Common myeloid progenitor, CD34-positive (primary cell): Measurements from ENCODE around the gene KNSTRN.

ENCODE experiments used
- CTCF ChIA-PET: fragments of 350-600 bp; sonication (Branson Sonifier 250); formaldehyde crosslinking; loops from one replicate; lab custom pipeline; 2021; ENCODE audit warnings: antibody characterized with exemption; lab: Charles Lee
- POLR2A ChIA-PET: fragments of 350-600 bp; sonication (Branson Sonifier 250); formaldehyde crosslinking; loops from one replicate; lab custom pipeline; 2021; ENCODE audit warnings: antibody characterized with exemption; lab: Charles Lee
- DNase-seq, 3 donors: peaks; one replicate each; pipeline versions ENCODE4 v3.0.0 to v3.0.0-alpha.2; 2013
- H3K27ac ChIP-seq, 2 experiments: 1 replicate in 1 of 2; 2 replicates in 1 of 2; pipeline ENCODE4 v1.7.0; 2013; ENCODE audit warnings: inconsistent platforms in 2 of 2, low read length in 2 of 2, mild to moderate bottlenecking in 2 of 2, low read depth in 1 of 2, moderate library complexity in 1 of 2; ENCODE audit not compliant: severe bottlenecking in 2 of 2, insufficient read depth in 1 of 2, poor library complexity in 1 of 2
- H3K27me3 ChIP-seq, 5 experiments: replicated peaks in 2 of 5; 1 replicate in 3 of 5; 2 replicates in 2 of 5; pipeline versions ENCODE4 v1.6.1 to v1.7.0; 2013; ENCODE audit warnings: low read length in 4 of 5, mild to moderate bottlenecking in 2 of 5, moderate library complexity in 2 of 5, inconsistent platforms in 1 of 5; ENCODE audit not compliant: insufficient read depth in 5 of 5, control insufficient read depth in 4 of 5
- H3K36me3 ChIP-seq, 4 experiments: 1 replicate in 2 of 4; 2 replicates in 2 of 4; pipeline versions ENCODE4 v1.6.1 to v1.7.0; 2013; ENCODE audit warnings: low read length in 3 of 4, control low read depth in 1 of 4, mild to moderate bottlenecking in 1 of 4; ENCODE audit not compliant: control insufficient read depth in 4 of 4, insufficient read depth in 4 of 4
- H3K4me1 ChIP-seq, 4 experiments: 1 replicate in 3 of 4; 2 replicates in 1 of 4; pipeline versions ENCODE4 v1.6.1 to v1.7.1; 2013; ENCODE audit warnings: low read length in 3 of 4, mild to moderate bottlenecking in 3 of 4, control low read depth in 1 of 4, inconsistent platforms in 1 of 4, moderate library complexity in 1 of 4; ENCODE audit not compliant: control insufficient read depth in 4 of 4, insufficient read depth in 4 of 4; ENCODE audit errors: control extremely low read depth in 1 of 4
- H3K4me3 ChIP-seq, 7 experiments: 1 replicate in 4 of 7; 2 replicates in 3 of 7; pipeline versions ENCODE4 v1.5.1 to v1.7.0; 2013; ENCODE audit warnings: mild to moderate bottlenecking in 7 of 7, low read length in 6 of 7, moderate library complexity in 6 of 7, inconsistent platforms in 2 of 7, low read depth in 2 of 7, control low read depth in 1 of 7; ENCODE audit not compliant: insufficient read depth in 4 of 7, control insufficient read depth in 1 of 7; ENCODE audit errors: extremely low read depth in 1 of 7
- H3K9me3 ChIP-seq, 5 experiments: 1 replicate in 4 of 5; 2 replicates in 1 of 5; pipeline versions ENCODE4 v1.6.1 to v1.7.1; 2013; ENCODE audit warnings: low read length in 4 of 5, mild to moderate bottlenecking in 2 of 5, inconsistent platforms in 1 of 5, low read depth in 1 of 5, moderate library complexity in 1 of 5; ENCODE audit not compliant: control insufficient read depth in 4 of 5, insufficient read depth in 2 of 5; ENCODE audit errors: control extremely low read depth in 1 of 5
- WGBS: methylation state at CpG from one replicate; pipeline ENCODE4 v1.1.5; 2013; ENCODE audit not compliant: insufficient coverage; 5-methylcytosine and 5-hydroxymethylcytosine counted together

The KNSTRN gene

DNA sequence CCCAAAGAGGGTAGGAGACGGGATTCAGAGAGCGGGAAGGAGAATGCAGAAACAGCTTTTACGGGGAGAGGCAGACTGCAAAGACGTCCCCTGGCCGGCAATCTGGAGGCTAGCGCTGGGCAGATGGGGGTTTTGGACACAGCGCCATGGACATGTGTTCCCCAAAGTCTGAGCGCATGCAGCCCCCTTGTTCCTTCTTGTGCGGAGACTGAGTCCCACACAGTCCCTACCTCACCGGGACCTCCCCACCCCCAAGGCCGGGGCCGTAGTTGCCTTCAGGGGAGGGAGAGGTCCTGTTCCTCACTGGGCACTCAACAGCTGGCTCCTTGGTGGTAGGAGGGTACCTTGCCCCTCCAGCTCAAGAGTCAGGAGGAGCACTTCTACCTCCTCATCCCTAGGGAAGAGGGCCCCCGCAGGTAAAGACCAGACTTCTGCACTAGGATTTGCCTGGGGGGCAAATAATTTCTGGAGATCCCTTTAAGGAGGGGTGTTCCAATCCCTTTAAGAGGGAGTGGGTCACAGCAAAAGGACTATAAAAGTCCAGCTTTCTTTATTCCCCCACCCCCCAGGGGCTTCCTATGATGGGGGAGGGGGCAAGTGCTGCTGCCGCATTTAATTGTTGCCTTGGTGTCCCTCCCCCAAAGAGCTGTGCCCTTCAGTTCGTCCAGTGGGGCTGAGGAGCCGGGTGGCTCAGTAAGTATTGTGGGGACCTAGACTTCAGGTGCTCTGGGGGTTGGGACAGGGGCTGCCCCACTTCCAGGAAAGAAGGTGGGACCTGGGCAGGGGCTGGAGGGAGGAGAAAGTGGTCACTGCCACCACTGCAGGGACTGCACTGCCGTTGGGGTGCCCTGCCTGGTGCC is 54.6 kb downstream of the KNSTRN start:
- H3K9me3 ChIP-seq, result no peaks in the 10 kb centered on the region
- ChIA-PET POLR2A (no interaction called here), CTCF (interaction anchor here (0.7 to 1.2 kb wide), 2 partner anchors 22 to 31 kb away, joined by 3 read pairs; partner anchors contain the start of gene IVD)
- H3K27me3 ChIP-seq, result peaks cover 0 to 60% (median 31%) of the 10 kb centered on the region in 5 experiments
- no peak overlapping the region for H3K27ac ChIP-seq
- DNase-seq, result no peak
- peaks cover 0 to 39% (median 38%) of the 10 kb centered on the region in 4 experiments for H3K4me1 ChIP-seq
- peak overlapping the region; percentile 5 to 73 (median 36) for H3K4me3 ChIP-seq
- 21% methylated on average over 11 of the region's 17 CpGs for WGBS
- no peaks in the 10 kb centered on the region for H3K36me3 ChIP-seq

DNA sequence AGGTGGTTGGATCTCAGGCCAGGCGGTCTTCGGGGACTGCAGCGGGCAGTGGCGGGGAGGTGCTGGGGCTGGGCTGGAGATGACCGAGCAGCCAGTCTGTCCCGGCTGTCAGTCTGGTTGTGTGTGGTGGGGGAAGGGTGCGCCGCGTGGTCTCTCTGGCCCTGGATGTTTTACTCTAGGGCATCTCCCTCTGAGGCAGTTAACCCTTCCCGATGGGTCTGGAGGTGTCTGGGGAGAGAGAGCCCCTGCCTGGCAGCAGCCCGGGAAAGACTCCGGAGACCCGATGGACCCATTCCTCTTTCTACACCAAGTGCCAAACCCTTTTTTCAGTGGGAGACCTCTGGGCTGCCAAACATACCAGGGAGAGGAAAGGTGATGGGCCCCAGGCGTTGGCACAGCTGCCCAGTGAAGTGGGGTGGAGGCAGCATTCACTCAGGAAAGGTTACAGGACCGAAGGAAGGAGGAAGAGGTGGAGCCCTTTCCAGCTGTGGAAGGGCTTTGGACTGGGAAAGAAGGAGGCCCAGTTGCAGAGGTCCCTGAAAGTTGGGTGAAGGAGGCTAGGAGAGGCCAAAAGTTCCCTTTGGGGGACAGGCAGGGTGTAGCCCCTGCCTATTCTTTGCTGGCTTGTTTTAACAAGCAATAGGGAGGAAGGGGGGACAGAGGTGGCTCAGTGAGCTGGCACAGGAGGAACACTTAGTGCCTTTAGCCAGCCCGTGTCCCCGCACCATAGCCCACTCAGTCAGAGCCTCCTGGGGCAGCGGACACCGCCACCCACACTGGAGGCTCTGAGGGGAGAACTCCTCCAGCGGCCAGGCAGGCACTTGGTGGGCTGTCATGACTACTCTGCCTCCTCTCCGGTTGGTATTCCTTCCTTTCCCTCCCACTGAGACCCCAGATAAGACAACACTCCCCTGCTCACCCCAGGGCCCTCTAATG is 55.5 kb downstream of the KNSTRN start:
- peaks cover 0 to 48% (median 46%) of the 10 kb centered on the region in 4 experiments for H3K4me1 ChIP-seq
- CTCF ChIA-PET, result interaction anchor here (1.2 kb wide), 1 partner anchor 21 kb away, joined by 3 read pairs; no protein-coding TSS in a partner anchor
- H3K4me3 ChIP-seq, result no peak overlapping the region
- no peaks in the 10 kb centered on the region for H3K36me3 ChIP-seq
- WGBS, result 79% methylated on average over 9 of the region's 21 CpGs
- POLR2A ChIA-PET, result no interaction called here
- peaks cover 0 to 60% (median 31%) of the 10 kb centered on the region in 5 experiments for H3K27me3 ChIP-seq
- no peak overlapping the region for H3K27ac ChIP-seq
- no peak for DNase-seq
- no peaks in the 10 kb centered on the region for H3K9me3 ChIP-seq

- no peak overlapping the region for H3K4me3 ChIP-seq
- H3K9me3 ChIP-seq, result no peaks in the 10 kb centered on the region
- no peak overlapping the region for H3K27ac ChIP-seq
- no peak for DNase-seq
- H3K36me3 ChIP-seq, result peaks cover 0 to 4% (median 0%) of the 10 kb centered on the region in 4 experiments
- peaks cover 0 to 54% (median 52%) of the 10 kb centered on the region in 4 experiments for H3K4me1 ChIP-seq
- 74% methylated on average over 7 of the region's 12 CpGs for WGBS
- ChIA-PET CTCF (no interaction called here), POLR2A (no interaction called here)
- H3K27me3 ChIP-seq, result peaks cover 0 to 60% (median 31%) of the 10 kb centered on the region in 5 experiments
These were observed 56.2 kb downstream of the KNSTRN start for GRCh38 chr15:40438712-40439111.

DNA sequence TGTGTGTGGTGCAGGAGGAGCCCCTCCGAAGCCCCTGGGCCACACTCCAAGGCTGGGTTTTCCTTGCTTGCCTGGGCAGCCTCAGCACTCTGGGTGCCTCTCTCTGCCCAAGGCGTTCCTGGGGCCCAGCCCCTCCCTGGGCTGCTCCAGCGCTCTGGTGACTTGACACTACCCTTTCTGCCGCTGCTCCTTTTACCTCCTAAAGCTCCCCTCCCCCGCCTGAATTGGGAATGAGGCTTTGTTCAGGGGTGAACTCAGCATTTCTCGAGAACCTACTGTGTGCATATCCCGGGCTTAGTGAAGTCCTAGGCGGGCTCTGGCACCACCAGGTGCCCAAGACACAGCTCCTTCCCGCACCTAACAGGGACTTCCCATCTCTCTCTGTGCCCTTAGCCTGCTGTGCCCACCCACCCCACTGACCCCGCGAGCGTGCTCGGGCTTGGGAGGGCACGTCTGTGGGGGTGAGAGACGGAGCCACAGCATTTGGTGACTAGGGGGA is 57.0 kb downstream of the KNSTRN start:
- Histone ChIP-seq H3K36me3 (peaks cover 0 to 4% (median 0%) of the 10 kb centered on the region in 4 experiments), H3K9me3 (no peaks in the 10 kb centered on the region), H3K27ac (peak overlapping the region in 1 of 2 experiments; percentile 68), H3K4me1 (peaks cover under 1 to 61% (median 58%) of the 10 kb centered on the region in 4 experiments), H3K27me3 (peaks cover 0 to 56% (median 29%) of the 10 kb centered on the region in 5 experiments), H3K4me3 (peak overlapping the region; percentile 48 to 79 (median 68))
- WGBS, result 5% methylated on average over 13 of the region's 15 CpGs
- CTCF ChIA-PET, result interaction anchor here (0.6 to 1.4 kb wide), 8 partner anchors 10 to 101 kb away, joined by 3 to 7 read pairs (median 3); no protein-coding TSS in a partner anchor
- peak in 2 of 3 donors; percentile 13 to 21 for DNase-seq
- POLR2A ChIA-PET, result interaction anchor here (1.3 kb wide), 1 partner anchor 15 kb away, joined by 3 read pairs; no protein-coding TSS in a partner anchor

- H3K36me3 ChIP-seq, result peaks cover 0 to 4% (median 0%) of the 10 kb centered on the region in 4 experiments
- peaks cover 0 to 50% (median 23%) of the 10 kb centered on the region in 5 experiments for H3K27me3 ChIP-seq
- H3K9me3 ChIP-seq, result no peaks in the 10 kb centered on the region
- peak overlapping the region in 1 of 2 experiments; percentile 68 for H3K27ac ChIP-seq
- peaks cover 2 to 65% (median 62%) of the 10 kb centered on the region in 4 experiments for H3K4me1 ChIP-seq
- ChIA-PET POLR2A (interaction anchor here (0.6 to 1.3 kb wide), 2 partner anchors 15 to 45 kb away, joined by 3 to 4 read pairs; no protein-coding TSS in a partner anchor), CTCF (interaction anchor here (0.6 to 1.6 kb wide), 11 partner anchors 10 to 96 kb away, joined by 3 to 7 read pairs (median 3); no protein-coding TSS in a partner anchor)
- 0% methylated on average over 22 of the region's 35 CpGs for WGBS
- H3K4me3 ChIP-seq, result peak overlapping the region; percentile 48 to 79 (median 68)
- DNase-seq, result peak in 2 of 3 donors; percentile 25 to 47
These were observed 57.6 kb downstream of the KNSTRN start for GRCh38 chr15:40439960-40440742.
